HEK293 (cell line): ENCODE results near the gene RPS23.

Source experiments
- SP2 ChIP-seq: fragments of 450-650 bp; formaldehyde crosslinking; IDR thresholded peaks from 2 replicates; pipeline ENCODE4 v1.5.1; 2016; ENCODE audit warnings: missing biosample characterization, missing genetic modification characterization
- YY1 ChIP-seq: fragments of 450-650 bp; formaldehyde crosslinking; IDR thresholded peaks from 2 replicates; pipeline ENCODE4 v1.5.1; 2018; ENCODE audit warnings: missing biosample characterization, missing genetic modification characterization
- ZBTB8A ChIP-seq: fragments of 450-650 bp; formaldehyde crosslinking; IDR thresholded peaks from 2 replicates; pipeline ENCODE4 v1.5.1; 2016; ENCODE audit warnings: missing biosample characterization, missing genetic modification characterization
- ZNF654 ChIP-seq: fragments of 450-650 bp; formaldehyde crosslinking; IDR thresholded peaks from 2 replicates; pipeline ENCODE4 v1.5.1; 2016; ENCODE audit warnings: low read depth, missing biosample characterization, missing genetic modification characterization
- ZSCAN4 ChIP-seq: fragments of 450-650 bp; formaldehyde crosslinking; IDR thresholded peaks from 2 replicates; pipeline ENCODE4 v1.5.1; 2017; ENCODE audit warnings: missing biosample characterization, missing genetic modification characterization

- no peak for TF ChIP-seq ZBTB8A (tag by site-specific recombination)
- TF ChIP-seq SP2, result no peak
- TF ChIP-seq YY1 (tag by site-specific recombination), result no peak
- TF ChIP-seq ZNF654 (tag by site-specific recombination), result peak; percentile 40
- no peak for TF ChIP-seq ZSCAN4 (tag by site-specific recombination)
These were observed 18.8 kb upstream of the RPS23 start for GRCh38 chr5:82296929-82297328.
